Measurements from ENCODE around the gene ABLIM3. TPM values are rescaled to one million over a fixed set of nuclear protein-coding genes. Genes with fewer than 3 reads are reported as not detected.
A peak's percentile ranks its signal among the peaks of the same experiment; 100 is the strongest.

Gene ABLIM3
- polyA plus RNA-seq, 1 of the 3 experiments (the other 2 are of a cell fraction) = 5.9 TPM

- Histone ChIP-seq H3K9ac (no peak overlapping the region), H3K27ac (ENCODE audit: low read depth in 2 of 2, low read length in 1 of 2) (no peak overlapping the region), H3K9me2 (no peaks in the 10 kb centered on the region), H2AFZ (ENCODE audit: low read depth) (no peak overlapping the region), H3K9me3 (no peaks in the 10 kb centered on the region), H3K4me1 (ENCODE audit: control insufficient read depth in 1 of 2, insufficient read depth in 2 of 2, low read depth in 1 of 2, low read length in 1 of 2) (peaks cover 0 to 6% of the 10 kb centered on the region in 2 experiments; a peak in 1 of 4 replicates), H3F3A (replicated peaks; ENCODE audit: insufficient read depth) (no peaks in the 10 kb centered on the region), H4K20me1 (ENCODE audit: insufficient read depth) (no peaks in the 10 kb centered on the region), H3K4me3 (ENCODE audit: low read depth in 2 of 2, low read length in 1 of 2) (no peak overlapping the region), H3K36me3 (replicated peaks in 1 of 2; ENCODE audit: control insufficient read depth in 1 of 2, insufficient read depth in 2 of 2, low read length in 1 of 2) (no peaks in the 10 kb centered on the region), H3K27me3 (ENCODE audit: insufficient read depth) (no peaks in the 10 kb centered on the region), H3K4me2 (no peak overlapping the region), H3K79me2 (ENCODE audit: insufficient read depth) (no peaks in the 10 kb centered on the region)
- TF ChIP-seq ELF1 (IDR thresholded peaks at IDR 0.05) (no peak), RAD21 (IDR thresholded peaks at IDR 0.05; ENCODE audit: low read length) (no peak), RFX5 (IDR thresholded peaks at IDR 0.05; ENCODE audit: low read length) (no peak), MAX (IDR thresholded peaks at IDR 0.05; ENCODE audit: low read depth) (no peak), NRF1 (IDR thresholded peaks at IDR 0.05; ENCODE audit: low read depth, low read length) (no peak), USF2 (IDR thresholded peaks at IDR 0.05; ENCODE audit: borderline replicate concordance, low read depth, low read length) (no peak), MXI1 (IDR thresholded peaks at IDR 0.05; ENCODE audit: low read depth, low read length) (no peak), USF1 (IDR thresholded peaks at IDR 0.05; ENCODE audit: borderline replicate concordance, low read depth) (no peak)
- POLR2A ChIA-PET = no interaction called here
- WGBS (ENCODE audit: low lambda C conversion rate) = 75% methylated on average over 10 of the region's 10 CpGs
- no peak for DNase-seq
- CTCF ChIA-PET = interaction anchor here (0.9 to 1.9 kb wide), 5 partner anchors 22 to 337 kb away, joined by 3 to 4 read pairs (median 3); no protein-coding TSS in a partner anchor
Observed at GRCh38 chr5:149294872-149295829, 153.9 kb downstream of the ABLIM3 start.

GRCh38 chr5:149297340-149298025 lies 156.2 kb downstream of the ABLIM3 start:
- Histone ChIP-seq H4K20me1 (ENCODE audit: insufficient read depth) (no peaks in the 10 kb centered on the region), H3K9ac (no peak overlapping the region), H3K4me2 (no peak overlapping the region), H3K79me2 (ENCODE audit: insufficient read depth) (no peaks in the 10 kb centered on the region), H3K4me1 (ENCODE audit: control insufficient read depth in 1 of 2, insufficient read depth in 2 of 2, low read depth in 1 of 2, low read length in 1 of 2) (peaks cover 0 to 6% of the 10 kb centered on the region in 2 experiments; a peak in 1 of 4 replicates), H3K9me3 (no peaks in the 10 kb centered on the region), H3K9me2 (no peaks in the 10 kb centered on the region), H3K27ac (ENCODE audit: low read depth in 2 of 2, low read length in 1 of 2) (no peak overlapping the region; a peak in 1 of 4 replicates), H3K36me3 (replicated peaks in 1 of 2; ENCODE audit: control insufficient read depth in 1 of 2, insufficient read depth in 2 of 2, low read length in 1 of 2) (no peaks in the 10 kb centered on the region), H3K4me3 (ENCODE audit: low read depth in 2 of 2, low read length in 1 of 2) (no peak overlapping the region), H3F3A (replicated peaks; ENCODE audit: insufficient read depth) (no peaks in the 10 kb centered on the region), H2AFZ (ENCODE audit: low read depth) (no peak overlapping the region), H3K27me3 (ENCODE audit: insufficient read depth) (no peaks in the 10 kb centered on the region)
- TF ChIP-seq CHD2 (IDR thresholded peaks at IDR 0.05; ENCODE audit: low read length, partially characterized antibody) (no peak), REST (IDR thresholded peaks at IDR 0.05; ENCODE audit: low read depth, low read length) (no peak), RFX5 (IDR thresholded peaks at IDR 0.05; ENCODE audit: low read length) (no peak), MEF2A (IDR thresholded peaks at IDR 0.05; ENCODE audit: borderline replicate concordance, low read depth) (no peak), IRF3 (IDR thresholded peaks at IDR 0.05; ENCODE audit: low read depth, low read length) (no peak)
- POLR2A ChIA-PET = no interaction called here
- peak; percentile 25 for DNase-seq
- 89% methylated on average over 5 of the region's 5 CpGs for WGBS (ENCODE audit: low lambda C conversion rate)
- CTCF ChIA-PET = interaction anchor here (0.9 kb wide), 1 partner anchor 20 kb away, joined by 3 read pairs; no protein-coding TSS in a partner anchor
